ENCODE data around the gene TMEM98.
"Not testable (repeated sequence)": the region's sequence is repeated elsewhere in the genome, so short reads cannot be mapped to it uniquely, and the experiment has no call there.

TMEM98 gene

GRCh38 chr17:32941419-32942032, 13.6 kb downstream of the TMEM98 start:
- no peak for DNase-seq (ENCODE audit: low spot score)

DNA sequence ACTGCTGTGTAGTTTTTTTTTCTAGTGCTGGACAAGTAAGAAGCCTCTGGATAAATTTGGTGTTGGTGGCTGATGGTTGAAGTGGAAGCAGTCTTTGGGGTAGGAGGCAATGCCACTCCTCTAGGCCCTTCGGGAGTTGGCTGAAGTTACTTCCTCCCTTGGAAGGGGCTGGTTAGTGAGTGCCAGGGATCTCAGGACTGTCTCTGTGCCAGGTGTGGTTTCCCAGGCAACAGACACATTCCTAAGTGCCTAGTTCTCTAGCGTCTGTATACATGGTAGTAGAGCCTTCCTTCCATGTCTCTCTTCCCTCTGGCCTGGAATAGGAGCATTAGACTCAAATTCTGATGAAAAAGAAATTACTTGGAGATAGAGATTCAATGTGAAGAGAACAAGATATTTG, 15.3 kb downstream of the TMEM98 start:
- DNase-seq (ENCODE audit: low spot score) = no peak

GRCh38 chr17:32943647-32944191, 15.8 kb downstream of the TMEM98 start:
- DNase-seq (ENCODE audit: low spot score) = no peak

GRCh38 chr17:32944248-32945020, 16.5 kb downstream of the TMEM98 start:
- DNase-seq (ENCODE audit: low spot score) = no peak

DNA sequence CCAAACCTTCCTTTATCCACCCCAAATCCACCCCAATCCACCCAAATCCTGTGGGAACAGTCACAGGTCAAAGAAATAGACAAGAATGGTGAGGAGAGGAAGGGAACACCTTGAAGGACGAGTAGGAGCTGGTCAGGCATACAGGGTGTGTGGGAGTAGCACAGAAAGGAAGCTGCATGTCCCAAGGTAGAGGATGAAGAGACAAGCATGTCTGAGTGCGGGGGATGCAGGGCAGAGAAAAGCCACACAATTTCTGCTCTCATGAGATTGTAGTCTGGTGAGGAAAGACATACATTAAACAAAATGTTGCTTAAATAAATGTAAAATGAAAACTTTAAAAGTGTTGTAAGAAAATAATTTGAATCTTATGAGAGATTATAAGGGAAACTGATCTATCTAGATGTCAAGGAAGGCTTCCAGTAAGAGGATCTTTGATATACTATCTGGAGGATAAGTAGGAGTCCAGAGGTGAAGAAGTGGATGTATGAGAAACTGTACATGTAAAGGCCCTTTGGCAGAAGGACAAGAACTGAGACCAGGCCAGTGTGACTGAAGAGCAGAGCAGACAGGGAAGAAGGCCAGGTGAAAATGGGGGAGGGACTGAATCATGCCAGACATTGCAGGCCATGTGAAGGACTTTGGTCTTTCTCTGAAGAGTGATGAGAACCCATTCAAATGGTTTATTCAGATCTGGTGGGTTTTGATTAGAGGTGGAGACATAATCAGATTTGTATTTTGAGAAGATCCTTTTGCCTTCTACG, 18.6 kb downstream of the TMEM98 start:
- DNase-seq (ENCODE audit: low spot score) = no peak

- DNase-seq (ENCODE audit: low spot score) = no peak
Observed at GRCh38 chr17:32947736-32948135, 19.8 kb downstream of the TMEM98 start.

- no peak for DNase-seq (ENCODE audit: low spot score)
Observed at GRCh38 chr17:32949181-32949580, 21.2 kb downstream of the TMEM98 start.

- not testable (repeated sequence) for DNase-seq (ENCODE audit: low spot score)
Observed at GRCh38 chr17:32952491-32952890, 24.5 kb downstream of the TMEM98 start.

DNA sequence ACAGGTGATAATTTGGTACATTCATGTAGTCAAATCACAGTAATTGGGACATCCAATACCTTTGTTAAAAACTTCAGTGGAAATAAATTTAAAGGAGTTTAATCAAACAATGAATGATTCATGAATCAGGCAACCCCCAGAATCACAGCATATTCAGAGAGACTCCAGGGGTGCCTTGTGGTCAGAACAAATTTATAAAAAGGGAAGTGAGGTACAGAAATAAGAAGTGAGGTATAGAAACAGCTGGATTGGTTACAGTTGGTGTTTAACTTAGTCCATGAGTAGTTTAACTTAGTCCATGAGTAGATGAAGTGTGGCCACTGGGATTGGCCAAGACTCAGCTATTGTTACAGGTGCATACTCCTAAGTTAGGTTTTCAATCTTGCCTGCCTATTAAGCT, 25.1 kb downstream of the TMEM98 start:
- no peak for DNase-seq (ENCODE audit: low spot score)

GRCh38 chr17:32953857-32954256, 25.9 kb downstream of the TMEM98 start:
- no peak for DNase-seq (ENCODE audit: low spot score)

- DNase-seq (ENCODE audit: low spot score) = no peak
Observed at GRCh38 chr17:32954477-32954876, 26.5 kb downstream of the TMEM98 start.

DNA sequence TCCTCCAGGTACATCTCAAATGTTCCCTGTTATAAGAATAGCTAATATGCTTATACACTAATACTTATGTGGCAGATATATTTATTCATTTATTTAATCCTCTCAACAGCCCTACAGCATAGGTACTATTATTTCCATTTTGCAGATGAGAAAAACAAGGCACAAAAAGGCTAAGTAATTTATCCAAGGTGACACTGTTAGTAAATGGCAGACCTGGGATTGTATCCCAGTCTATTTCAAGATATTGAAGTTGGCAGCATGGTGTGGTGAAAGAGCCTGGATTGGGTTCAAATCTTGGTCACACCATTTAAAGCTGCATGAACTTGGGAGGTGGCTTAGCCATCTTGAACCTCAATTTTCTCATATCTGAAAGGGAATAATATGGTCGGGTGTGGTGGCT, 27.2 kb downstream of the TMEM98 start:
- no peak for DNase-seq (ENCODE audit: low spot score)

- DNase-seq (ENCODE audit: low spot score) = no peak
Observed at GRCh38 chr17:32956240-32956970, 28.5 kb downstream of the TMEM98 start.

- DNase-seq (ENCODE audit: low spot score) = no peak
Observed at GRCh38 chr17:32958418-32958817, 30.5 kb downstream of the TMEM98 start.

GRCh38 chr17:32960815-32961214, 32.9 kb downstream of the TMEM98 start:
- no peak for DNase-seq (ENCODE audit: low spot score)

GRCh38 chr17:32962320-32962711, 34.4 kb downstream of the TMEM98 start:
- no peak for DNase-seq (ENCODE audit: low spot score)

DNA sequence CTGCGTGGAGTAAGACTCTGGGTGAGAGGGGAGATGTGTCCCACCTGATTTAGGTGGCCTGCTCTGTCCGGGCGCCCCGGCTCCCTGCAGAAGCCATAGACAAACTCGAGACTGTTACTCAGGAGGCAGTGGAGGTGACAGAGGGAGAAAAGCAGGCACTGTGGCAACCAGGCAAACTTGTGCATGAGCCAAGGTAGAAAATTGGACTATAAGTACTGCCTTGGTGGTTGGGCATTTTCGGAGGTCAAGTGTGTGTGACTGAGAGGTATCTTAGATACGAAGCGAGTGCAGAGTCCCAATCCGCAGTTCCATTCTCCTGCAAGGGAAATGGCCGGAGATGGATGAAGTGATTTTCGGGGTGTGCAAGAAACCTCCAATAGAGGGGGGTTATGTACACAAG, 36.6 kb downstream of the TMEM98 start:
- no peak for DNase-seq (ENCODE audit: low spot score)

- not testable (repeated sequence) for DNase-seq (ENCODE audit: low spot score)
Observed at GRCh38 chr17:32969231-32969630, 41.3 kb downstream of the TMEM98 start.

- DNase-seq (ENCODE audit: low spot score) = no peak
Observed at GRCh38 chr17:32970281-32970680, 42.3 kb downstream of the TMEM98 start.

DNA sequence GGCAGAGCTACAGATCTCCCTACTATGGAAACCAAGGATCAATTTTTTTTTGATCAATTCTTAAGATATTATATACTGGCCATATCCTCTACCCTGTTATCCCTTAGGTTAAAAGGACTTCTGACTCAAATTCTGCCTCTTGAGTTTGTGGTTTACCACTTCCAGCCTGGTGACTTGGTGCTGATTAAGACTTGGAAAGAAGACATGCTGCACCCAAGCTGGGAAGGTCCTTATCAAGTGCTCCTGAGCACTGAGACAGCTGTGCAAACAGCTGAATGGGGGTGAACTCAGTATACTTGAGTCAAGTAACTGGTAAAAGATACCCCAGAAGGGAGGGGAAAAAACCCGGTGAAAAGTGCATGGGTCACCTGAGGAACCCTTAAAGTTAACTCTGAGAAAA, 43.2 kb downstream of the TMEM98 start:
- DNase-seq (ENCODE audit: low spot score) = no peak

GRCh38 chr17:32976131-32976530, 48.2 kb downstream of the TMEM98 start:
- no peak for DNase-seq (ENCODE audit: low spot score)

GRCh38 chr17:32976605-32977004, 48.7 kb downstream of the TMEM98 start:
- no peak for DNase-seq (ENCODE audit: low spot score)
